CD4-positive, alpha-beta T cell treated with Interleukin-17A for 4 hours (primary cell): ENCODE measurements around the gene ALKBH4.
"Not testable (repeated sequence)": the region's sequence is repeated elsewhere in the genome, so short reads cannot be mapped to it uniquely, and the experiment has no call there.

ENCODE experiments used
- DNase-seq: peaks from one replicate; pipeline ENCODE4 v3.0.0-alpha.2; 2020; ENCODE audit warnings: mixed read lengths

Gene ALKBH4

DNA sequence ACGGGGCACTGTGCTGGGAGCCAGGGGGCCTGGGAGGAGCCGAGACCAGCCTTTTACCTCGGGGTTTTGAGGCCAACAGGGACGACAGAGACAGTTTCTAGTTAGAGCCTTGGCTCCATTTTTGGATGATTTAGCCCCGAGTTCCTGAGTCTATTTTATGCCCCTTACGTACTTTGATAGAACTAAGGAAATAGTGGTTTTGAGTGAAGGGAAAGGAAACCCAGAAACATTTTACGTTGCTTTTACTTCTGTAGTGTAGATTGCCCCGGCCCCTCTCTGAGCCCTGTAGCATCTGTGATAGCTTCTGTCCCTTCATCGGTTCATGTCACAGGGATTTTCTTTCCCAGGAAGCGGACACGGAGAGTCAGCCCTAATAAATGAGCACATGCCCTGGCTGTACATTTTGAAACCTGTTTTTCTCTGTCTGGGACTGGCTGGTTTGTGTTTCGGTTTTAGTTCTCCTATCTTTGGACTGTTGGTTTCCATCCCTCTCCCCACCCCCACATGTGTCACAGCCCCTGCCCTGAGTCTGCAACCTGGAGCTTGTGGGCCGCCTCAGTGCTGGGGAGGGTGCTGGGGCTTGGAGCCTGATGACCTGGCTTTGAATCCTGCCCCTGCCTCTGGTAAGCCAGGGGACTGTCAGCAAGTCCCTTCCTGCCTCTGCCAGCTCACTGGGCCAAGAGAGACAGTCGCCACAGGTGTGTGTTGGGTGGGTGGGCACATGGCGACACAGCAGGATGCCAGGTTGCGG lies 38.2 kb downstream of the ALKBH4 start:
- DNase-seq = peak; percentile 77

DNA sequence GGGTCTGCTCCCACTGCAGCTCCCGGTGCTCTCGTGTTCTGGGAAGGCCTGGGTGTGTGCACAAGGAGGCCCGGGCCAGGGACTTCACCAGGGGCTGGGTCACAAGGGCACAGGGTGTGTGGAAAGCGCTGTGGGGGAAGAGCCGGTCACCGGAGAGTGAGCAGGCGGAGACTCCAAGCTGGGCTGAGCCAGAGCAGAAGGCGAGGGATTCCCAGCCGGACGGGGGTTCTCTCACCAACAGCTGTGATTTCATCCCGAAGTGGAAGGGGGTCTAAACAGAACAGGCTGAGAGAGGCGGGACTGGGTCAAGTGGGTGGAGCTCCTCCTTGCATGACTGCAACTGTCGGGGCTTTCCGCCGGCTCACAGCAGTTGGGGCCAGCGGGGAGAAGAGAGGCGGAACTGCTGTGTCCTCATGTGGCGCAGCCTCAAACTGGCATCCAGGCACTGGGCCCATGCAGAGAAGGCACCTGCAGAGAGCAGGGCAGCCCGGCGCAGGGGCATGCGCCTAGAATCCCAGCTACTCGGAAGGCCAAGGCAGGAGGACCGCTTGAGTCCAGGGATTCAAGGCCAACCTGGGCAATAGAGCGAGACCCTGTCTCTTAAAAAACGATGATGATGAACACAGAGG lies 38.9 kb downstream of the ALKBH4 start:
- DNase-seq = peak; percentile 88

GRCh38 chr7:102424787-102425218 lies 39.9 kb downstream of the ALKBH4 start:
- no peak for DNase-seq

DNA sequence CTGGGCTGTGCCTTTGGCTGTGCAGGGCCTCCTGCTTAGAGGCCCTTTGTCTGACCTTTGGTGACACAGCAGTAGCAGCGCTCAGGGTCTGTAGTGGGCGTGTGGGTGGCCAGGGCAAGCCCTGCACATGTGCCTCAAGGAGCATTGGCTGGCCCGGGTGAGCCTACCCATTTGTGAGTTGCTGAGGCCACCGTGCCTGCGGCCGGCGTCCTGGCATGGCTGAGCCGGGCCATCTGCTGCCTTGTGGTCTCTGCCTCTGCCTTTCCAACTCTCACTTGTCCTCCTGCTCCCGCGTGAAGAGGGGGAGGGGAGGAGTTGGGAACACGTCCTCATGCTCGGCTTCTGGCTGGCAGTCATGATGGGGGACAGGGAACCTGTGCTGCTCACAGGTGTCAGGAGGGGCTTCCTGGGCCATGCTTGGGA lies 40.5 kb downstream of the ALKBH4 start:
- no peak for DNase-seq

- no peak for DNase-seq
Measured at GRCh38 chr7:102421706-102422240, 42.9 kb downstream of the ALKBH4 start.

DNA sequence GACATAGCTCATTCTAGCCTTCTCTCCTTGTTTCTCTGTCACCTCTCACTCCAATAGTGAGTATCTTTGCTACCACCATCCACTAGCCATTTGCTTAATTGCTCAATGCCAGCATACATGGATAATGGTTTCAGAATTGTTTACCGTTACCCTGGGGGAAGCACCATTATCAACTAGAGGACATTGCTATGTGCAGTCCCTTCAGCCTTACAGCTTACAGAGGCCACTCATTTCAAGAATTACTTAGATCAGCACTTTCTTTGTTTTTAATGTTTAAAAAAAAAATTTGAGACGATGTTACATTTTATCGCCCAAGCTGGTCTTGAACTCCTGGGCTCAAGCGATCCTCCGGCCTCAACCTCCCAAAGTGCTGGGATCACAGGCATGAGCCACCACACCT lies 46.1 kb downstream of the ALKBH4 start:
- DNase-seq = no peak

DNA sequence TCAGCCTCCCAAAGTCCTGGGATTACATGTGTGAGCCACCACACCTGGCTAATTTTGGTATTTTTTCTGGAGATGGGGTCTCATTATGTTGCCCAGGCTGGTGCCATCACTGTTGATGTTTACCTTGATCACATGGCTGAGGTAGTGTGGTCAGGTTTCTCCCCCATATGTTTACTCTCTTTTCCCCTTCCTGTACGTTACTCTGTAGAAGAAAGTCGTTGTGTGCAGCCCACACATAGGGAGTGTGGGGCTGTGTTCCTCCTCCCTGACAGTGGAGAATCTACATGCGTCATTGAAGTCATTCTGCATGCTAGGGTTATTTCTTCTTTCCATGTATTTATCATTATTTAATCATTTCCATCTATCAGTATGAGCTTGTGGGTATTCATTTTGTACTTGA lies 47.6 kb downstream of the ALKBH4 start:
- peak; percentile 31 for DNase-seq

- no peak for DNase-seq
Measured at GRCh38 chr7:102416406-102416805, 48.3 kb downstream of the ALKBH4 start.

GRCh38 chr7:102415685-102416225 lies 48.9 kb downstream of the ALKBH4 start:
- peak; percentile 77 for DNase-seq

DNA sequence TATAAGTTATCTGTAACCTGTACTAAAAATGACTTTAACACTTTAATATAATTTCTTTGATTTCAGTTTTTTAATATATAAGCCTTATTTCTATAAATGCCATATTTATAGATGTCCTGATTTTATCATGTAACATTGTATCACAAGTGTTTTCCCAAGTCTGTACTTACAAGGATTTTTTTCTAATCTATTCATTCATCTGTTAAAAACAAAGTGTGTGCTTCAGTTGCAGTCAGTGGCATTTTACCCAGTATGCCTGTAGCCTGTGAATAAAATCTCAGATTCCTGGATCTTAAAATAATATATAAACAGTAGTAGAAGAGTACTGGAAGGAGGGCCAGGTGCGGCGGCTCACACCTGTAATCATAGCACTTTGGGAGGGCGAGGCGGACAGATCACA lies 51.1 kb downstream of the ALKBH4 start:
- no peak for DNase-seq

- DNase-seq = no peak
Measured at GRCh38 chr7:102413091-102413490, 51.6 kb downstream of the ALKBH4 start.

- peak; percentile 72 for DNase-seq
Measured at GRCh38 chr7:102412548-102412947, 52.1 kb downstream of the ALKBH4 start.

DNA sequence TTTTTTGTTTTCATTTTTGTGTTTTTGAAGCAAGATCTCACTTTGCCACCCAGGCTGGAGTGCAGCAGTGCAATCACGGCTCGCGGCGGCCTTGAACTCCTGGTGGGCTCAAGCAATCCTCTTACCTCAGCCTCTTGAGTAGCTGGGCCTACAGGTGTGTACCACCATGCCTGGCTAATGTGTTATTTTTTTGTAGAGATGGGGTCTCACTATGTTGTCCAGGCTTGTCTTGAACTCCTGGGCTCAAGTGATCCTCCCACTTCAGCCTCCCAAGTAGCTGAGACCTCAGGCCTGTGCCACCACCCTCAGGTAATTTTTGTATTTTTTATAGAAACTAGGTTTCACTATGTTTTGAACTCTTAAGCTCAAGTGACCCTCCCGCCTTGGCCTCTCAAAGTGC lies 53.7 kb downstream of the ALKBH4 start:
- no peak for DNase-seq

DNA sequence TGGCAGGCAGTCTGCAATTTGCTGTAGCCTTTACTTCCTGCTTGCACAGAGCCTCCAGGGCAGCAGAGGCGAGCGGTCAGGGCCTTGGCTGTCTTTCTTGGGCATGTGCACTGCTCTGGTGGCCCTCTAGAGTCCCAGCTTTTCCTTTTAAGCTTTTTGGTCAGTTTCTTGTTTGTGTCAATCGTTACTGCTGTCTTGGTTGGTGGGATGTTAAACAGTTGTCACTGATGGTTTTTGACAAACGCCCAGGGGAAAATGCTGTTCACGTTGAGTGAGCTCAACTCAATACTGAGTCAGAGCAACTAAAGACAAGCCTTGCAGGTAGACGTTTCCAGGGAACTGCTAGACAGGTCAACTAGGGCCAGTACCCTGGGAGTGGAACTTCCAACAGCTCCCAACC lies 54.5 kb downstream of the ALKBH4 start:
- no peak for DNase-seq

DNA sequence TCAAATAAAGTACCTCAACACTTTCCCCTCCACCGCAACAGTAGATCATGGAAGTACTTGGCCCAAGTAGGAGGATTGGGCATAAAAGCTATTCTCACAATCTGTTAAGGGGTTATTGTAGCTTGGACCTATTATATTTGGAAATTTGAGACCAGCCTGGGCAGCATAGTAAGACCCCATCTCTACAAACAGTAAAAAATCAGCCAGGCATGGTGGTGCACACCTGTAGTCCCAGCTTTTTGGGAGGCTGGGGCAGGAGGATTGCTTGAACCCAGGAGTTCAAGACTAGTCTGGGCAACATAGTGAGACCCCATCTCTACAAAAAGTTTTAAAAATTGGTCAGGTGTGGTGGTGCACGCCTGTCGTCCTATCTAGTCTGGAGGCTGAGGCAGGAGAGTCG lies 55.3 kb downstream of the ALKBH4 start:
- no peak for DNase-seq

DNA sequence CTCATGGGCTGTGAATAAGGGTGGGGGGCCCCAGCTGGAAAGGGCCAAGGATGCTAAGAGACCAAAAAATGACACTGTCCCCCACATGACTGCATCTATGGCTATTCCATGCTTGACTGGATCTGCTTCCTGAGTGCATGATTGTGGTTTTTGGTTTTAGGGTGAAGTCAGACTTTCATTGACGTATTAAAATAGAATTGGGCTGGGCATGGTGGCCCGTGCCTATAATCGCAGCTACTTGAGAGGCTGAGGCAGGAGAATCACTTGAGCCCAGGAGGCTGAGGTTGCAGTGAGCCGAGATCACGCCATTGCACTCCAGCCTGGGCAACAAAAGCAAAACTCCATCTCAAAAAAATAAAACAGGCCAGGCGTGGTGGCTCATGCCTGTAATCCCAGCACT lies 56.1 kb downstream of the ALKBH4 start:
- DNase-seq = not testable (repeated sequence)

DNA sequence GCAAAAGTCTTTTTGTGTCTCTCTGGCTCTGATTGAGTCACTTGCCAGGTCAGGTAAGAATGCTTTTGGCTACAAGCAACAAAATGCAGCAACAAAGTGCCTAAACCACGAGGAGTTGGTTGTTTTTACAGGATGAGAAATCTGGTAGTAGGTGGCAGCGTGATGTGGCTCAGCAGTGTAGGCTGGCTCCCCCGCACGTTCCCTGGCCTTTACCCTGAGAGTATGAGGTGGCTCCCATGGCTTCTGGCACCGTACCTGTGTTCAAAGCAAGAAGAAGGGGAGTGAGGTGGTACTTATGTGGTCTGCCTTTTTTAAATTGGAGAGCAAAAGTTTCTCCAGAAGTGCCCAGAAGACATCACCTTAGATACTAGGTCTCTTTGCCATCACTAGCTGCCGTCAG lies 56.8 kb downstream of the ALKBH4 start:
- no peak for DNase-seq
